ENCODE data around the gene CREB3L1. TPM values are rescaled to one million over a fixed set of nuclear protein-coding genes. Genes with fewer than 3 reads are reported as not detected.

Gene CREB3L1
- total RNA-seq, 2 donors from 2014 or later: 20.7 to 28.0 TPM

- ATAC-seq: no peak
- DNase-seq: peak; percentile 25
- intact Hi-C loops (cut with DNase I): loop anchor here in 1 of 2 donors (2.0 kb wide), 1 partner anchor 14 kb away; no protein-coding TSS in a partner anchor
Observed at GRCh38 chr11:46366661-46367161, 89.2 kb downstream of the CREB3L1 start.

- ATAC-seq (peak; percentile 44 to 58), DNase-seq (peak; percentile 77)
- intact Hi-C loops (cut with DNase I): loop anchor here in 1 of 2 donors (2.0 kb wide), 1 partner anchor 15 kb away; no protein-coding TSS in a partner anchor
Observed at GRCh38 chr11:46367244-46367915, 89.9 kb downstream of the CREB3L1 start.

GRCh38 chr11:46367916-46368267 is 90.4 kb downstream of the CREB3L1 start:
- intact Hi-C loops (cut with DNase I): loop anchor here in 1 of 2 donors (2.0 kb wide), 1 partner anchor 15 kb away; no protein-coding TSS in a partner anchor

GRCh38 chr11:46369458-46370152 is 92.1 kb downstream of the CREB3L1 start:
- DNase-seq: peak; percentile 60
- intact Hi-C loops (cut with DNase I): no loop called here
- ATAC-seq: peak; percentile 32 to 50

More at GRCh38 chr11:46367916-46368267, 90.4 kb downstream of the CREB3L1 start:
- ATAC-seq (no peak), DNase-seq (no peak)

GRCh38 chr11:46370253-46370652 is 92.8 kb downstream of the CREB3L1 start:
- intact Hi-C loops (cut with DNase I): no loop called here
- DNase-seq: peak; percentile 20
- no peak for ATAC-seq

Other genes starting within 250 kb of the CREB3L1 start
- gene PHF21A, start 156.2 kb upstream of the CREB3L1 start, total RNA-seq: 10 to 100 TPM; 39.7 to 40.4 TPM
- gene DGKZ, start 69.8 kb downstream of the CREB3L1 start, total RNA-seq: 10 to 100 TPM; 80.2 to 91.8 TPM
- 10 to 100 TPM; 11.0 to 15.2 TPM for gene MDK, start 104.0 kb downstream of the CREB3L1 start, total RNA-seq
- gene CHRM4, start 114.1 kb downstream of the CREB3L1 start, total RNA-seq: under 1 TPM in 1 of 2 donors, not detected in 1; 0.21 TPM